Measurements from ENCODE around the gene PPIP5K1.

PPIP5K1 gene

DNA sequence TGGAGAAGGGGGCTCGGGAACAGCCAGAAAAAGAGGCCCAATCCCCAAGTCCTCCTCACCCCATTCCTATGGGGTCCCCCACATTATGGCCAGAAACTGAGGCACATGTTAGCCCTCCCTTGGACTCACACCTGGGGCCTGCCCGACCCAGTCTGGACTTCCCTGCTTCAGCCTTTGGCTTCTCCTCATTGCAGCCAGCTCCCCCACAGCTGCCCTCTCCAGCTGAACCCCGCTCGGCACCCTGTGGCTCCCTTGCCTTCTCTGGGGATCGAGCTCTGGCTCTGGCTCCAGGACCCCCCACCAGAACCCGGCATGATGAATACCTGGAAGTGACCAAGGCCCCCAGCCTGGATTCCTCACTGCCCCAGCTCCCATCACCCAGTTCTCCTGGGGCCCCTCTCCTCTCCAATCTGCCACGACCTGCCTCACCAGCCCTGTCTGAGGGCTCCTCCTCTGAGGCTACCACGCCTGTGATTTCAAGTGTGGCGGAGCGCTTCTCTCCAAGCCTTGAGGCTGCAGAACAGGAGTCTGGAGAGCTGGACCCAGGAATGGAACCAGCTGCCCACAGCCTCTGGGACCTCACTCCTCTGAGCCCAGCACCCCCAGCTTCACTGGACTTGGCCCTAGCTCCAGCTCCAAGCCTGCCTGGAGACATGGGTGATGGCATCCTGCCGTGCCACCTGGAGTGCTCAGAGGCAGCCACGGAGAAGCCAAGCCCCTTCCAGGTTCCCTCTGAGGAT, 62.0 kb downstream of the PPIP5K1 start:
- TF ChIP-seq, protein P1, sequence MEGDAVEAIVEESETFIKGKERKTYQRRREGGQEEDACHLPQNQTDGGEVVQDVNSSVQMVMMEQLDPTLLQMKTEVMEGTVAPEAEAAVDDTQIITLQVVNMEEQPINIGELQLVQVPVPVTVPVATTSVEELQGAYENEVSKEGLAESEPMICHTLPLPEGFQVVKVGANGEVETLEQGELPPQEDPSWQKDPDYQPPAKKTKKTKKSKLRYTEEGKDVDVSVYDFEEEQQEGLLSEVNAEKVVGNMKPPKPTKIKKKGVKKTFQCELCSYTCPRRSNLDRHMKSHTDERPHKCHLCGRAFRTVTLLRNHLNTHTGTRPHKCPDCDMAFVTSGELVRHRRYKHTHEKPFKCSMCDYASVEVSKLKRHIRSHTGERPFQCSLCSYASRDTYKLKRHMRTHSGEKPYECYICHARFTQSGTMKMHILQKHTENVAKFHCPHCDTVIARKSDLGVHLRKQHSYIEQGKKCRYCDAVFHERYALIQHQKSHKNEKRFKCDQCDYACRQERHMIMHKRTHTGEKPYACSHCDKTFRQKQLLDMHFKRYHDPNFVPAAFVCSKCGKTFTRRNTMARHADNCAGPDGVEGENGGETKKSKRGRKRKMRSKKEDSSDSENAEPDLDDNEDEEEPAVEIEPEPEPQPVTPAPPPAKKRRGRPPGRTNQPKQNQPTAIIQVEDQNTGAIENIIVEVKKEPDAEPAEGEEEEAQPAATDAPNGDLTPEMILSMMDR (IDR thresholded peaks at IDR 0.05; ENCODE audit: low read depth, low read length): no peak
- DNase-seq (ENCODE audit: extremely low read depth, low read depth): no peak

DNA sequence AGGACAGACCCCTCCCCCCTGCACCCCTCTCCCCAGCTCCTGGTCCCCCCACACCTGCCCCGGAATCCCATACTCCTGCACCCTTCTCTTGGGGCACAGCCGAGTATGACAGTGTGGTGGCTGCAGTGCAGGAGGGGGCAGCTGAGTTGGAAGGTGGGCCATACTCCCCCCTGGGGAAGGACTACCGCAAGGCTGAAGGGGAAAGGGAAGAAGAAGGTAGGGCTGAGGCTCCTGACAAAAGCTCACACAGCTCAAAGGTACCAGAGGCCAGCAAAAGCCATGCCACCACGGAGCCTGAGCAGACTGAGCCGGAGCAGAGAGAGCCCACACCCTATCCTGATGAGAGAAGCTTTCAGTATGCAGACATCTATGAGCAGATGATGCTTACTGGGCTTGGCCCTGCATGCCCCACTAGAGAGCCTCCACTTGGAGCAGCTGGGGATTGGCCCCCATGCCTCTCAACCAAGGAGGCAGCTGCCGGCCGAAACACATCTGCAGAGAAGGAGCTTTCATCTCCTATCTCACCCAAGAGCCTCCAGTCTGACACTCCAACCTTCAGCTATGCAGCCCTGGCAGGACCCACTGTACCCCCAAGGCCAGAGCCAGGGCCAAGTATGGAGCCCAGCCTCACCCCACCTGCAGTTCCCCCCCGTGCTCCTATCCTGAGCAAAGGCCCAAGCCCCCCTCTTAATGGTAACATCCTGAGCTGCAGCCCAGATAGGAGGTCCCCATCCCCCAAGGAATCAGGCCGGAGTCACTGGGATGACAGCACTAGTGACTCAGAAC, 62.8 kb downstream of the PPIP5K1 start:
- DNase-seq (ENCODE audit: extremely low read depth, low read depth): no peak
- TF ChIP-seq, protein P1 (IDR thresholded peaks at IDR 0.05; ENCODE audit: low read depth, low read length): no peak

DNA sequence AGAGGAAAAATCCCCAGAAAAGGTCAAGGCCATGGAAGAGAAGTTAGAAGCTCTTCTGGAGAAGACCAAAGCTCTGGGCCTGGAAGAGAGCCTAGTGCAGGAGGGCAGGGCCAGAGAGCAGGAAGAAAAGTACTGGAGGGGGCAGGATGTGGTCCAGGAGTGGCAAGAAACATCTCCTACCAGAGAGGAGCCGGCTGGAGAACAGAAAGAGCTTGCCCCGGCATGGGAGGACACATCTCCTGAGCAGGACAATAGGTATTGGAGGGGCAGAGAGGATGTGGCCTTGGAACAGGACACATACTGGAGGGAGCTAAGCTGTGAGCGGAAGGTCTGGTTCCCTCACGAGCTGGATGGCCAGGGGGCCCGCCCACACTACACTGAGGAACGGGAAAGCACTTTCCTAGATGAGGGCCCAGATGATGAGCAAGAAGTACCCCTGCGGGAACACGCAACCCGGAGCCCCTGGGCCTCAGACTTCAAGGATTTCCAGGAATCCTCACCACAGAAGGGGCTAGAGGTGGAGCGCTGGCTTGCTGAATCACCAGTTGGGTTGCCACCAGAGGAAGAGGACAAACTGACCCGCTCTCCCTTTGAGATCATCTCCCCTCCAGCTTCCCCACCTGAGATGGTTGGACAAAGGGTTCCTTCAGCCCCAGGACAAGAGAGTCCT, 63.6 kb downstream of the PPIP5K1 start:
- TF ChIP-seq, protein P1 (IDR thresholded peaks at IDR 0.05; ENCODE audit: low read depth, low read length): no peak
- DNase-seq (ENCODE audit: extremely low read depth, low read depth): no peak

DNA sequence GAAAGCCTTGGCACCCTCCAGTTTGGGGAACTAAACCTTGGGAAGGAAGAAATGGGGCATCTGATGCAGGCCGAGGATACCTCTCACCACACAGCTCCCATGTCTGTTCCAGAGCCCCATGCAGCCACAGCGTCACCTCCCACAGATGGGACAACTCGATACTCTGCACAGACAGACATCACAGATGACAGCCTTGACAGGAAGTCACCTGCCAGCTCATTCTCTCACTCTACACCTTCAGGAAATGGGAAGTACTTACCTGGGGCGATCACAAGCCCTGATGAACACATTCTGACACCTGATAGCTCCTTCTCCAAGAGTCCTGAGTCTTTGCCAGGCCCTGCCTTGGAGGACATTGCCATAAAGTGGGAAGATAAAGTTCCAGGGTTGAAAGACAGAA, 64.9 kb downstream of the PPIP5K1 start:
- no peak for DNase-seq (ENCODE audit: extremely low read depth, low read depth)
- TF ChIP-seq, protein P1 (IDR thresholded peaks at IDR 0.05; ENCODE audit: low read depth, low read length): no peak

DNA sequence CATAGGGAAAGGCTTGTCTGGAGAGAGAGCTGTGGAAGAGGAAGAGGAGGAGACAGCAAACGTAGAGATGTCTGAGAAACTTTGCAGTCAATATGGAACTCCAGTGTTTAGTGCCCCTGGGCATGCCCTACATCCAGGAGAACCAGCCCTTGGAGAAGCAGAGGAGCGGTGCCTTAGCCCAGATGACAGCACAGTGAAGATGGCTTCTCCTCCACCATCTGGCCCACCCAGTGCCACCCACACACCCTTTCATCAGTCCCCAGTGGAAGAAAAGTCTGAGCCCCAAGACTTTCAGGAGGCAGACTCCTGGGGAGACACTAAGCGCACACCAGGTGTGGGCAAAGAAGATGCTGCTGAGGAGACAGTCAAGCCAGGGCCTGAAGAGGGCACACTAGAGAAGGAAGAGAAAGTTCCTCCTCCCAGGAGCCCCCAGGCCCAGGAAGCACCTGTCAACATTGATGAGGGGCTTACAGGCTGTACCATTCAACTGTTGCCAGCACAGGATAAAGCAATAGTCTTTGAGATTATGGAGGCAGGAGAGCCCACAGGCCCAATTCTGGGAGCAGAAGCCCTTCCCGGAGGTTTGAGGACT, 65.7 kb downstream of the PPIP5K1 start:
- TF ChIP-seq, protein P1 (IDR thresholded peaks at IDR 0.05; ENCODE audit: low read depth, low read length): no peak
- DNase-seq (ENCODE audit: extremely low read depth, low read depth): no peak

DNA sequence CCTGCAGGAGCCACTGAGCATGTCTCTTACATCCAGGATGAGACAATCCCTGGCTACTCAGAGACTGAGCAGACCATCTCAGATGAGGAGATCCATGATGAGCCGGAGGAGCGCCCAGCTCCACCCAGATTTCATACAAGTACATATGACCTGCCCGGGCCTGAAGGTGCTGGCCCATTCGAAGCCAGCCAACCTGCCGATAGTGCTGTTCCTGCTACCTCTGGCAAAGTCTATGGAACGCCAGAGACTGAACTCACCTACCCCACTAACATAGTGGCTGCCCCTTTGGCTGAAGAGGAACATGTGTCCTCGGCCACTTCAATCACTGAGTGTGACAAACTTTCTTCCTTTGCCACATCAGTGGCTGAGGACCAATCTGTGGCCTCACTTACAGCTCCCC, 66.4 kb downstream of the PPIP5K1 start:
- TF ChIP-seq, protein P1 (IDR thresholded peaks at IDR 0.05; ENCODE audit: low read depth, low read length): no peak

More for the DNA sequence above, 66.4 kb downstream of the PPIP5K1 start:
- no peak for DNase-seq (ENCODE audit: extremely low read depth, low read depth)
